Body of pancreas (tissue), 4 donors: ENCODE results near the gene PRSS33. TPM values are rescaled to one million over a fixed set of nuclear protein-coding genes. Genes with fewer than 3 reads are reported as not detected.

Experiments
- ATAC-seq: fragments of 150-250 bp; one replicate; pipeline ENCODE4 v1.9.1; 2016
- DNase-seq, 4 donors: peaks; one replicate each; pipeline ENCODE4 v3.0.0-alpha.2; 2019
- H3K27ac ChIP-seq, 4 donors: fragments of 200-600 bp; sonication (generic); 1 replicate in 3 of 4; 2 replicates in 1 of 4; pipeline versions ENCODE4 v1.5.1 to v1.6.1; 2016 to 2019; ENCODE audit warnings: mild to moderate bottlenecking in 1 of 4, mixed read lengths in 1 of 4, moderate library complexity in 1 of 4
- H3K27me3 ChIP-seq, 2 donors: fragments of 200-600 bp; sonication (generic); one replicate each; pipeline ENCODE4 v1.6.0; 2016; ENCODE audit warnings: mild to moderate bottlenecking in 1 of 2
- H3K36me3 ChIP-seq, 2 donors: fragments of 200-600 bp; sonication (generic); replicated peaks in 1 of 2; 2 replicates each; pipeline ENCODE4 v1.5.1; 2016; ENCODE audit warnings: low read depth in 2 of 2; ENCODE audit not compliant: insufficient read depth in 1 of 2
- H3K4me1 ChIP-seq: fragments of 200-600 bp; sonication (generic); one replicate; pipeline ENCODE4 v1.6.0; 2016
- H3K4me3 ChIP-seq, 2 donors: fragments of 200-600 bp; sonication (generic); 1 replicate in 1 of 2; 2 replicates in 1 of 2; pipeline ENCODE4 v1.5.1; 2016 to 2019
- H3K9me3 ChIP-seq, 3 donors: fragments of 200-600 bp; sonication (generic); 1 replicate in 2 of 3; 2 replicates in 1 of 3; pipeline ENCODE4 v1.5.1; 2016
- CTCF ChIP-seq, 7 experiments: fragments of 450-650 bp in 4 of 7; fragments of 200-600 bp in 3 of 7; sonication (generic) in 3 of 7; IDR thresholded peaks; one replicate each; pipeline ENCODE4 v1.5.1; 2016 to 2019; ENCODE audit warnings: antibody characterized with exemption in 7 of 7
- POLR2A ChIP-seq, 3 donors: fragments of 450-650 bp; IDR thresholded peaks; one replicate each; pipeline ENCODE4 v1.6.1; 2016; ENCODE audit warnings: antibody characterized with exemption in 3 of 3, mild to moderate bottlenecking in 2 of 3
- WGBS, 2 donors: methylation state at CpG; one replicate each; pipeline ENCODE4 v1.1.5; 2017; 5-methylcytosine and 5-hydroxymethylcytosine counted together
- intact Hi-C: fragments of 100-400 bp; cut with DNase I; formaldehyde crosslinking; loops from one replicate; pipeline ENCODE4 v1.15.1; 2023
- total RNA-seq, 2 donors: library from RNA; depleted of rRNA; stranded (reverse); fragments of >200 nt; gene quantifications; one replicate each; pipeline ENCODE4 v1.1.0, GENCODE V29; 2016

The PRSS33 gene
- total RNA-seq, 2 donors from 2014 or later: not detected

GRCh38 chr16:2791174-2791573, 3.8 kb upstream of the PRSS33 start:
- Histone ChIP-seq H3K27ac (no peak overlapping the region), H3K4me1 (peaks cover 11% of the 10 kb centered on the region), H3K36me3 (no peaks in the 10 kb centered on the region), H3K4me3 (no peak overlapping the region), H3K27me3 (peaks cover 0 to 8% of the 10 kb centered on the region in 2 donors), H3K9me3 (no peaks in the 10 kb centered on the region)
- no peak for DNase-seq
- intact Hi-C loops: no loop called here
- no peak for TF ChIP-seq POLR2A (IDR thresholded peaks at IDR 0.05)
- no peak for TF ChIP-seq CTCF (IDR thresholded peaks at IDR 0.05)
- 62 to 74% methylated on average over 3 to 8 of the region's 8 CpGs for WGBS, 2 donors
- ATAC-seq: no peak

GRCh38 chr16:2790631-2791030, 3.3 kb upstream of the PRSS33 start:
- TF ChIP-seq CTCF (IDR thresholded peaks at IDR 0.05): no peak
- TF ChIP-seq POLR2A (IDR thresholded peaks at IDR 0.05): no peak
- WGBS, 2 donors: 64 to 73% methylated on average over 5 of the region's 5 CpGs
- Histone ChIP-seq H3K27me3 (peaks cover 0 to 13% of the 10 kb centered on the region in 2 donors), H3K4me1 (peaks cover 16% of the 10 kb centered on the region), H3K9me3 (no peaks in the 10 kb centered on the region), H3K4me3 (no peak overlapping the region), H3K27ac (no peak overlapping the region), H3K36me3 (no peaks in the 10 kb centered on the region)
- intact Hi-C loops: no loop called here
- no peak for ATAC-seq
- DNase-seq: no peak

GRCh38 chr16:2787961-2788360, 601 bp upstream of the PRSS33 start:
- Histone ChIP-seq H3K27ac (no peak overlapping the region), H3K4me3 (no peak overlapping the region), H3K4me1 (peaks cover 17% of the 10 kb centered on the region), H3K9me3 (no peaks in the 10 kb centered on the region), H3K36me3 (no peaks in the 10 kb centered on the region), H3K27me3 (peaks cover 0 to 20% of the 10 kb centered on the region in 2 donors)
- ATAC-seq (no peak), DNase-seq (no peak)
- no peak for TF ChIP-seq POLR2A (IDR thresholded peaks at IDR 0.05)
- no peak for TF ChIP-seq CTCF (IDR thresholded peaks at IDR 0.05)
- intact Hi-C loops: no loop called here
- WGBS, 2 donors: 33 to 39% methylated on average over 6 to 7 of the region's 7 CpGs

DNA sequence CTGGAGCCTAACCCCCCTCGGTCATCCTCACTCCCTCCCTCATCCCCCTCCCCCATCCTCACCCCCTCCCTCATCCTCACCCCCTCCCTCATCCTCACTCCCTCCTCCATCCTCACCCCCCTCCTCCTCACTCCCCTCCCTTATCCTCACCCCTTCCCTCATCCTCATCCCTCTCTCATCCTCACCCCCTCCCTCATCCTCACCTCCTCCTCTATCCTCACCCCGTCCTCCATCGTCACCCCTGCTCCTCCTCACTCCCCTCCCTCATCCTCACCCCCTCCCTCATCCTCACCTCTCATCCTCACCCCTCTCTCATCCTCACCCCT, 571 bp downstream of the PRSS33 start:
- no peak for TF ChIP-seq POLR2A (IDR thresholded peaks at IDR 0.05)
- TF ChIP-seq CTCF (IDR thresholded peaks at IDR 0.05): no peak
- Histone ChIP-seq H3K4me3 (no peak overlapping the region), H3K27ac (no peak overlapping the region), H3K36me3 (no peaks in the 10 kb centered on the region), H3K27me3 (peaks cover 0 to 20% of the 10 kb centered on the region in 2 donors), H3K4me1 (peaks cover 17% of the 10 kb centered on the region), H3K9me3 (no peaks in the 10 kb centered on the region)
- DNase-seq (no peak), ATAC-seq (no peak)
- intact Hi-C loops: no loop called here
- 41 to 75% methylated on average over 1 to 3 of the region's 3 CpGs for WGBS, 2 donors

GRCh38 chr16:2786061-2786825, 1.1 kb downstream of the PRSS33 start:
- TF ChIP-seq POLR2A (IDR thresholded peaks at IDR 0.05): no peak
- TF ChIP-seq CTCF (IDR thresholded peaks at IDR 0.05): no peak
- no peak overlapping the region for H3K27ac ChIP-seq
- WGBS, 2 donors: 25 to 34% methylated on average over 12 to 15 of the region's 15 CpGs
- H3K36me3 ChIP-seq: no peaks in the 10 kb centered on the region
- H3K4me1 ChIP-seq: peaks cover 17% of the 10 kb centered on the region
- H3K27me3 ChIP-seq: peaks cover 0 to 20% of the 10 kb centered on the region in 2 donors
- ATAC-seq: no peak
- H3K4me3 ChIP-seq: no peak overlapping the region
- intact Hi-C loops: no loop called here
- DNase-seq: no peak
- no peaks in the 10 kb centered on the region for H3K9me3 ChIP-seq
